Glomerular visceral epithelial cell (primary cell): ENCODE measurements around the gene LGALS7B.
"Not testable (repeated sequence)": the region's sequence is repeated elsewhere in the genome, so short reads cannot be mapped to it uniquely, and the experiment has no call there.

Source experiments
- DNase-seq: peaks from one replicate; pipeline ENCODE4 v3.0.0-alpha.2; 2016; ENCODE audit errors: extremely low spot score

Gene LGALS7B

GRCh38 chr19:38770228-38770948 lies 18.6 kb upstream of the LGALS7B start:
- DNase-seq = not testable (repeated sequence)

- not testable (repeated sequence) for DNase-seq
These were observed 18.1 kb upstream of the LGALS7B start for GRCh38 chr19:38770949-38771275.

- DNase-seq = not testable (repeated sequence)
These were observed 17.4 kb upstream of the LGALS7B start for GRCh38 chr19:38771569-38771968.

GRCh38 chr19:38773469-38774177 lies 15.4 kb upstream of the LGALS7B start, which contains the start of gene LGALS7:
LGALS7 (minus strand) TSS chr19:38773517; CDS start chr19:38773492, 25 bp downstream.
- DNase-seq = no peak

GRCh38 chr19:38774181-38774950 lies 14.6 kb upstream of the LGALS7B start:
- no peak for DNase-seq

- DNase-seq = no peak
These were observed 10.3 kb upstream of the LGALS7B start for GRCh38 chr19:38778733-38779132.

GRCh38 chr19:38780443-38780842 lies 8.6 kb upstream of the LGALS7B start:
- DNase-seq = no peak

- no peak for DNase-seq
These were observed 7.9 kb upstream of the LGALS7B start for GRCh38 chr19:38781058-38781457.

GRCh38 chr19:38782212-38782611 lies 6.8 kb upstream of the LGALS7B start:
- DNase-seq = not testable (repeated sequence)

GRCh38 chr19:38784224-38784623 lies 4.8 kb upstream of the LGALS7B start:
- DNase-seq = no peak

- DNase-seq = no peak
These were observed 3.8 kb upstream of the LGALS7B start for GRCh38 chr19:38785187-38785699.

- DNase-seq = not testable (repeated sequence)
These were observed 2.9 kb upstream of the LGALS7B start for GRCh38 chr19:38786061-38786460.

GRCh38 chr19:38786572-38787265 lies 2.3 kb upstream of the LGALS7B start:
- DNase-seq = no peak

- not testable (repeated sequence) for DNase-seq
These were observed 1.8 kb downstream of the LGALS7B start for GRCh38 chr19:38790507-38791403.

- not testable (repeated sequence) for DNase-seq
These were observed 2.6 kb downstream of the LGALS7B start for GRCh38 chr19:38791451-38792064.

- DNase-seq = no peak
These were observed 3.5 kb downstream of the LGALS7B start for GRCh38 chr19:38792250-38793111.

- peak; percentile 16 for DNase-seq
These were observed 4.2 kb downstream of the LGALS7B start for GRCh38 chr19:38793177-38793576.

- no peak for DNase-seq
These were observed 4.7 kb downstream of the LGALS7B start for GRCh38 chr19:38793671-38794070.

GRCh38 chr19:38795549-38795948 lies 6.5 kb downstream of the LGALS7B start:
- DNase-seq = no peak
